Peyer's patch (tissue), 4 donors: ENCODE measurements around the gene SPRED2. TPM values are rescaled to one million over a fixed set of nuclear protein-coding genes. Genes with fewer than 3 reads are reported as not detected.

Experiments used
- DNase-seq, 3 donors: peaks; one replicate each; pipeline ENCODE4 v3.0.0-alpha.2; 2017 to 2019
- H3K27ac ChIP-seq, 4 donors: fragments of 200-600 bp; sonication (generic); one replicate each; pipeline ENCODE4 v1.5.1; 2016 to 2019
- H3K27me3 ChIP-seq, 2 donors: fragments of 200-600 bp; sonication (generic); one replicate each; pipeline ENCODE4 v1.5.1; 2019
- H3K36me3 ChIP-seq, 3 donors: fragments of 200-600 bp; sonication (generic); one replicate each; pipeline ENCODE4 v1.5.1; 2016 to 2019
- H3K4me1 ChIP-seq, 4 donors: fragments of 200-600 bp; sonication (generic); one replicate each; pipeline ENCODE4 v1.5.1; 2016 to 2019
- H3K4me3 ChIP-seq, 4 donors: fragments of 200-600 bp; sonication (generic); 1 replicate in 3 of 4; 2 replicates in 1 of 4; pipeline ENCODE4 v1.5.1; 2016 to 2019; ENCODE audit warnings: mild to moderate bottlenecking in 1 of 4
- H3K9me3 ChIP-seq, 4 donors: fragments of 200-600 bp; sonication (generic); one replicate each; pipeline ENCODE4 v1.5.1; 2016 to 2019; ENCODE audit warnings: mild to moderate bottlenecking in 1 of 4
- POLR2A ChIP-seq, 2 donors: fragments of 450-650 bp; IDR thresholded peaks; one replicate each; pipeline ENCODE4 v1.5.1; 2017; ENCODE audit warnings: antibody characterized with exemption in 2 of 2, mild to moderate bottlenecking in 2 of 2, moderate library complexity in 2 of 2
- total RNA-seq, 4 donors: library from RNA; depleted of rRNA; stranded (reverse); fragments of >200 nt; gene quantifications; one replicate each; pipeline ENCODE4 v1.1.0, GENCODE V29; 2016
- TF ChIP-seq, protein P1 (sequence below), 6 experiments: fragments of 450-650 bp in 4 of 6; fragments of 200-600 bp in 2 of 6; sonication (generic) in 1 of 6; IDR thresholded peaks; one replicate each; pipeline ENCODE4 v1.5.1; 2017 to 2019; ENCODE audit warnings: antibody characterized with exemption in 6 of 6, mild to moderate bottlenecking in 3 of 6, moderate library complexity in 1 of 6

The SPRED2 gene
- total RNA-seq, 4 donors from 2014 or later: 14.9 to 26.9 (median 23.0) TPM

DNA sequence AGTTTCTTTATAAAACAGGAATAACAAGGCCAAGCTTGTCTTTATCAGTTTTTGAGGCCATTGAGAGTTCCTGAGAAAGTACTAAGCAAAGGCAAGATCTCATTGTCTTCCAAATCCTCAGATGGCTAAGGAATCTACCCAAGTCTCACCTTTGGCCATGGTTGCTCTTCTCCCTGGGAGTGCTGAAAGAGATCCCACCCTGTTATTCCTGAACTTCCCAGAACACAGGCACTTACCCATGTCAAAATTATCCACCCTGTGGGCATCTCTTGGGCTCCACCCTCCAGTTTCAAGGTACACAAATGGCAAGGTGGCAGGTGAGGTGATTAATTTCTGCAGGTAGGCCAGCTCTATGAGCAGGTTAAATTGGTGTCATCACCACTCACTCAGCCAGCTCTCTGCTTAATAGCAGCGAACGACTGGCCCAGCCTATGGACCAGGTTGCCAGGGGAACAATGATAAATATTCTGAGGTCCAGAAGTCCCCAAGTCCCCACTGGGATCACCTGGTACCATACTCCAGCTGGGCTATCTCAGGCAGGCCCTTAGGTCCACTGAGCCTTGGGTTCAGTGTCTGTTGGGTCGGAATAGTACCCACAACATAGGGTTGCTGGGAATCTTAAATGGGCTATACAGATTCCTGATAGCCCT lies 2.3 kb upstream of the SPRED2 start:
- H3K4me1 ChIP-seq: peaks cover 0 to 20% (median 4%) of the 10 kb centered on the region in 4 donors
- DNase-seq: no peak
- no peaks in the 10 kb centered on the region for H3K9me3 ChIP-seq
- peak overlapping the region in 2 of 4 donors; percentile 94 to 96 for H3K27ac ChIP-seq
- H3K27me3 ChIP-seq: no peaks in the 10 kb centered on the region
- TF ChIP-seq, protein P1, sequence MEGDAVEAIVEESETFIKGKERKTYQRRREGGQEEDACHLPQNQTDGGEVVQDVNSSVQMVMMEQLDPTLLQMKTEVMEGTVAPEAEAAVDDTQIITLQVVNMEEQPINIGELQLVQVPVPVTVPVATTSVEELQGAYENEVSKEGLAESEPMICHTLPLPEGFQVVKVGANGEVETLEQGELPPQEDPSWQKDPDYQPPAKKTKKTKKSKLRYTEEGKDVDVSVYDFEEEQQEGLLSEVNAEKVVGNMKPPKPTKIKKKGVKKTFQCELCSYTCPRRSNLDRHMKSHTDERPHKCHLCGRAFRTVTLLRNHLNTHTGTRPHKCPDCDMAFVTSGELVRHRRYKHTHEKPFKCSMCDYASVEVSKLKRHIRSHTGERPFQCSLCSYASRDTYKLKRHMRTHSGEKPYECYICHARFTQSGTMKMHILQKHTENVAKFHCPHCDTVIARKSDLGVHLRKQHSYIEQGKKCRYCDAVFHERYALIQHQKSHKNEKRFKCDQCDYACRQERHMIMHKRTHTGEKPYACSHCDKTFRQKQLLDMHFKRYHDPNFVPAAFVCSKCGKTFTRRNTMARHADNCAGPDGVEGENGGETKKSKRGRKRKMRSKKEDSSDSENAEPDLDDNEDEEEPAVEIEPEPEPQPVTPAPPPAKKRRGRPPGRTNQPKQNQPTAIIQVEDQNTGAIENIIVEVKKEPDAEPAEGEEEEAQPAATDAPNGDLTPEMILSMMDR (IDR thresholded peaks at IDR 0.05): no peak
- TF ChIP-seq POLR2A (IDR thresholded peaks at IDR 0.05): no peak
- no peaks in the 10 kb centered on the region for H3K36me3 ChIP-seq
- no peak overlapping the region for H3K4me3 ChIP-seq

DNA sequence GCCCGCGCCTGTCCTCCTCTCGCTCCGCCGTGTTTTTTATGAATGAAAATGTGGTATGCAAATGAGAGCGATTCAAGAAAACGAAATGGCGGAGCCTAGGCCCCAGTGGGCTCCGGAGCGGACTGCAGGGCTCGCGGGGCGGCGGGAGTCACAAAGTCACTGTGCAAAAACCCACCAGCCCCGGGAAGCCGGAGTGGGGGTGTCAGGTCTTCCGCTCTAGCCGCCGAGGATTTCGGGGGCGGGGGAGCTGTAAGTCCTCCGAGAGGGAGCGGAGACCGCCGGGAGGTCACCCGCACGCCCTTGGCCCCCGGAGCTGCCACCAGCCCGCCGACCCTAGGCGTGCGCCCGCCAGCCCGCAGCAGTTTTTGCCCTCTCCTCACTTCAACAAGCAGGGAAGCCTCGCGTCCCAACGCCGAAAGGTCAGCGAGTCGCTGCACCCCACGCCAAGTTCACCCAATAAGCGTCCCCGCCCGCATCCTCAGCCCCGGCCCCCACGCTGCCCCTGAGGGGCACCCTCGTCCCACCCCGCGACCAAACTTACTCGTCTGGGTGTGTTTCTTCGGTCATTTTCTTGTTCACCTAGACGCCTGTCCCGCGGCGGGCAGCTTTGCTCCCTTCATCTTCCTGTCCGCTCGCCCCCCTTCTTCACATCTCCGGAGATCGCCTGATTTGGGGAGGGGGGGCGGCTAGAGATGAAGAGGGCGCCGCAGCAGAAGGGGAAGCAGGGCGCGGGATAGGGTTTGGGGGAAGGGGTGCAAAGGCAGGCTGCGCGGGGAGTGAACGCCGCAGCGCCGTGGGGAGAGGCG lies 775 bp downstream of the SPRED2 start:
- H3K4me1 ChIP-seq: peaks cover 0 to 21% (median 0%) of the 10 kb centered on the region in 4 donors
- H3K9me3 ChIP-seq: no peaks in the 10 kb centered on the region
- no peaks in the 10 kb centered on the region for H3K27me3 ChIP-seq
- DNase-seq: peak; percentile 57 to 72 (median 65)
- H3K4me3 ChIP-seq: peak overlapping the region; percentile 70 to 90 (median 78)
- H3K27ac ChIP-seq: peak overlapping the region; percentile 77 to 95 (median 90)
- no peaks in the 10 kb centered on the region for H3K36me3 ChIP-seq
- TF ChIP-seq POLR2A (IDR thresholded peaks at IDR 0.05): no peak
- TF ChIP-seq, protein P1 (IDR thresholded peaks at IDR 0.05): no peak

DNA sequence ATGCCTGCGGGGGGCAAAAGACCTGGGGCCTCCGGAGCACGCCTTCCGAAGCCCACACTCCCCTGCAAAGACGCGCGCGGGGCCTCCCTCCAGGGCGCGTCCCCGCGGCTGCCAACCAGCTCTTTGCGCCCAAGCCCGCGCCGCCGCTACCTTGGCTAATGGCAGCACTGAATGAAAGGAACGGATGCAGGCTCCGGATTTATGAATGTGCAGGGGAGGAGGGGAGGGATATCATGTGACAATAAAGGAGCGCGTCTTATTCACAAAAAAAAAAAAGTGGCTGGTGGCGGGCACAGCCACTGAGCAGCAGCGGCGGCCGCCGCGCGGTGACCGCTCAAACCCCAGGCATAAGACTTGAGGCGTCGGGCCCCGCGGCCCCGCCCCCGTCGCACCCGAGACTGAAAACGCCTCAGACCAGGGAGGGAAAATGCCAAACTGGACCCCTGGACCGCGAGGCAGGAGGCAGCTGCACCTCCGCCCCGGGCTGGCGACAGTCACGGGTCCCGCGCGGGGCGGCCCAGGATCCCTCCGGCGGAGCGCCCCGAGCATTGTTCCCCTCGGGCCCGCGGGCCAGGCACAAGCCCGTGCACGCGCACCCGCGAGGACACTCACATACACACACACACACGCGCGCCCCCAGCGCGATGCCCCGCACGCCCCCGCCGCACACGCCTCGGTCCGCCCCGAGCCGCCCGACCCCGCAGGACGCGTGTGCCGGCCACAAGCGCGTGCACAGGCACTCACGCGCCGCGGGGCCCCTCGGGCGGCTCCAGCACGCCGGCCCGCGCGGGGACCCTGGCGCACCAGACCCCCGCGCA lies 1.6 kb downstream of the SPRED2 start:
- Histone ChIP-seq H3K36me3 (no peaks in the 10 kb centered on the region), H3K27ac (peak overlapping the region; percentile 77 to 95 (median 90)), H3K27me3 (no peaks in the 10 kb centered on the region), H3K4me3 (peak overlapping the region; percentile 70 to 90 (median 78)), H3K4me1 (peaks cover 0 to 21% (median 0%) of the 10 kb centered on the region in 4 donors), H3K9me3 (no peaks in the 10 kb centered on the region)
- DNase-seq: peak; percentile 64 to 82 (median 80)
- peak; percentile 21 to 65 for TF ChIP-seq POLR2A (IDR thresholded peaks at IDR 0.05)
- TF ChIP-seq, protein P1 (IDR thresholded peaks at IDR 0.05): peak in 3 of 6 experiments; percentile 20 to 24 (median 24)

DNA sequence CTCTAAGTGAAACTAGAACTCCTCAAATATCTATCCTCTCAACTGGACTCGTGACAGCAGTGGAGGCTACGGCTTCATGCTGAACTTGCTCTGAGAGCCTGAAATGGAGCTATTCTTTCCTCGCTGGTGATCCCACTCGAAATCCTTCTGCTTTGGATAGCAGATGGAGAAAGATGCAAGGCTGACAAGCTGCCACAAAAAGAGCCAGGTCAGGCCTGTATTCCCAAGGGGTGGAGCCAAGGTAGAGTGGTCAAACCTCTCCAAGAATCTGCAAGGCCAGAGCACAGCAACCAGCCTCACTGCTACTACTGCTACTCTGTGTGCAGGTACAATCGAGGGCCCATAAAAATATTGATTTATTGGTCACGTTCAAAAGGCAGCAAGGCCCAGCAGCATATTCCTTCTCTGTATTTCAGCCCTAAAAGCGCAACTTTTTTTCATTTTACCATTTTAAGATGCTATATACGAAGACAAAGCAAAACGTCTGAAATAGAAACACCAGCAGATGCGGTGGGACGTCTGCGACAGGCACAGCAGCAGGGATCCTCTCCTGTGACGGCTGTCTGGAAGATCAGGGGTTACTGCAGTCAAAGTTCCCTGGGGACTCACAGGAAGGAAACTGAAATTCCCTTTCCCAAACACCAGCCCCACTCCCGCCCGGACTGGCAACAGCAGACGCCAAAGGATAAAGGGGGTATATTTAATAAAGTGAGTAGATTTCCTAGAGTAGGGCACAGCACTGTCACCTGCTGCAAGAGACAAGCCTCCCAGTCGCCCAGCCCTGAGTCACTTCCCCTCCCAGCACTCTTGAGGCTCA lies 2.4 kb downstream of the SPRED2 start:
- Histone ChIP-seq H3K36me3 (no peaks in the 10 kb centered on the region), H3K4me1 (peaks cover 0 to 15% (median 0%) of the 10 kb centered on the region in 4 donors), H3K4me3 (peak overlapping the region; percentile 70 to 90 (median 78)), H3K9me3 (no peaks in the 10 kb centered on the region), H3K27me3 (no peaks in the 10 kb centered on the region), H3K27ac (peak overlapping the region; percentile 77 to 95 (median 90))
- no peak for DNase-seq
- TF ChIP-seq, protein P1 (IDR thresholded peaks at IDR 0.05): no peak
- no peak for TF ChIP-seq POLR2A (IDR thresholded peaks at IDR 0.05)
